CD4-positive, alpha-beta T cell treated with Interleukin-4 for 1 hour (primary cell): ENCODE results near the gene PCBP4.

Source experiments
- DNase-seq, 2 donors: peaks; one replicate each; pipeline ENCODE4 v3.0.0-alpha.2; 2020 to 2022

Gene PCBP4

GRCh38 chr3:51967384-51968169 lies at the start of gene PCBP4:
Gene PCBP4, minus strand, starts transcription at chr3:51967454. Its CDS starts 6,214 bp downstream, at chr3:51961240.
- DNase-seq, result peak in 1 of 2 donors; percentile 46

DNA sequence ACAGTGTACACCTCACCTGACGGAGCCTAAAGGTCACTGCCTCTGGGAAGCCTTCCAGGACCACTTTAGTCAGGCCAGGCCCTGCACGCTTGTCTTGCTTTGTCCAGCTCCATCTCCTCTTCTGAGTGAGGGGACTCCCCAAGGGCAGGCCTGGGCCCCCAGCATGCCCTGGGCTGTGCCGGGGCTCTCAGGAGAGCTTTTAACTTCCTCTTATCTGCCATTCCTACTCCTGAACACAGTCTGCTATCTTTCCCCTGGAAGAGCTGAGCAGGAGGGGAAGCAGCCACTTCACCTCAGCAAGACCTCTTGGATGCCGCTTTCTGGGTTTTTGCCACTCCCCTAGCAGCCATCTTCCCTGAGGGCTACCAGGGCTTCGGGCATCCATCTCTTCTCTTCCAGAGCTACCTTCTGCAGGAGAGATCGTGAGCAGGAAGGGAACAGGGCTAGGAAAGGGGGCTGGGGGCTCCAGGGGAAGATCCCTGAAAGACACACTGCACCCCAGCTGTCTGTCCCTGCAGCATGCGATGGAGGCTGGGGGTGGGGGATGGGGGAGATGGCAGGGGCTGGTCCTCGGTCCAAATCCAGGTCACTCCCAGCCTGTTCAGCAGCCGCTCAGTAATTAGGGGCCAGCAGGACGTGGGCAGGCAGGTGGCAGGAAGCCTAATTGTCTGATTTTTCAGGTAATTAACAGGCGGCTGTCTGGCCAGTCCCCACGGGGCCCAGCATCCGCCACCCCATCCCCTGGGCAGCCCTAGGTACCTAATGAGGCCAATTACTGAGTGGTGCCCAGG lies 48.4 kb upstream of the PCBP4 start:
- no peak for DNase-seq

GRCh38 chr3:52014613-52015012 lies 47.4 kb upstream of the PCBP4 start:
- no peak for DNase-seq

- no peak for DNase-seq
These were observed 46.7 kb upstream of the PCBP4 start for GRCh38 chr3:52013802-52014598.

GRCh38 chr3:52012699-52013098 lies 45.4 kb upstream of the PCBP4 start:
- no peak for DNase-seq

- DNase-seq, result no peak
These were observed 43.2 kb upstream of the PCBP4 start for GRCh38 chr3:52010431-52010830.

DNA sequence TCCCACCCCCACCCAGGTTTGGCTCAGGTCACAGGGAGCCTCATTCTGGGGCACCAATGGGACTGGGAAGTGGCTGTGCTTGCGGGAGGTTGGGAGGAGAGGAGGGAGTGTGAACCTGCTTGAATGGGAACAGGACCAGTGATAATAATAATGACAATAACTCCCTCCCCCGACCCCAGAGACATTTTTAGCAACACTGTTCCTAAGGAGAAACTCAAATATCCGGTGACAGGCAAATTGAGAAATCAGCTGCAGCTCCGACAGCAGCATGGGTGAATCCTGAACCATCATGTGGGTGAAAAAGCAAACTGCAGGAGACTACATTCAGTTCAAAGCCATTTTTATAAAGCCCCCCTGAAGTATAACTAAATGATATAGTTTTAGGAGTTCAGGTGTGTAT lies 40.0 kb upstream of the PCBP4 start:
- DNase-seq, result no peak

DNA sequence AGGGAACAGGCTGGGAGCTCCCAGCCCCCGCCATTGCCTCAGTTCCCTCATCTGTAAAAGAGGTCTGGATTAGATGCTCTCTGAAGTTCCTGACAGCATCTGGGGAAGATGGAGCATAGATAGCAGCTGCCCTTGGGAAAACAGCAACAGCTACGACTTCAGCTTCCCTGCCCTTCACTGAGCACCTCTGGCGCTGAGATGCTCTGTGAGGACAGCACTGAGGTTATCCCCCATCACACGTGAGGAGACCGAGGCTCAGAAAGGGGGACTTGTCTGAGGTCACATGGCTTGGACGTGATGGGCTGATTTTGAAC lies 39.5 kb upstream of the PCBP4 start:
- DNase-seq, result no peak

- no peak for DNase-seq
These were observed 39.0 kb upstream of the PCBP4 start for GRCh38 chr3:52006017-52006819.

GRCh38 chr3:52005571-52005986 lies 38.3 kb upstream of the PCBP4 start:
- DNase-seq, result no peak

DNA sequence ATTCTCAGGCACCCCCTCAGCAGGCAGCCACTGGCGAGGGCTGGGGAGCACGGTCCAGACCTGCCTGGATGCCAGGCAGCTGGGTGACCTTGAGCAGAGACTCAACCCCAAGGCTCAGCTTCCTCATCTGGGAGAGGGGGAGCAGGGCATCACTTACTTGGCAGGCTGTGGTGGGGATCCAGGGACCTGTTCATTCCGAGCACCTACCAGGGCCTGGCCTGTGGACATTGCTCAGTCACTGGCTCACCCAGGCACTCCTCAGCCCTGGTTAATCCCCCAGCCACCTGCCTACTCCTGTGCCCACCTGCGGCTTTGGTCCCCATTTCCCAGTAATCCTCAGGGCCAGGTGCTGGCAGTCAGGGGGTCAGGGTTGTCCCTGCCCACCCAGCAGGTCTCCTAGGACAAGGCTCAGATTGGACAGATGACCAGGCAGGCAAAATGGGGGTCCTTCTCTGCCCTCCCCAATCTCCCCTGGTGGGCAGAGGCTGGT lies 37.7 kb upstream of the PCBP4 start:
- DNase-seq, result no peak

GRCh38 chr3:52004163-52004787 lies 37.0 kb upstream of the PCBP4 start:
- no peak for DNase-seq

DNA sequence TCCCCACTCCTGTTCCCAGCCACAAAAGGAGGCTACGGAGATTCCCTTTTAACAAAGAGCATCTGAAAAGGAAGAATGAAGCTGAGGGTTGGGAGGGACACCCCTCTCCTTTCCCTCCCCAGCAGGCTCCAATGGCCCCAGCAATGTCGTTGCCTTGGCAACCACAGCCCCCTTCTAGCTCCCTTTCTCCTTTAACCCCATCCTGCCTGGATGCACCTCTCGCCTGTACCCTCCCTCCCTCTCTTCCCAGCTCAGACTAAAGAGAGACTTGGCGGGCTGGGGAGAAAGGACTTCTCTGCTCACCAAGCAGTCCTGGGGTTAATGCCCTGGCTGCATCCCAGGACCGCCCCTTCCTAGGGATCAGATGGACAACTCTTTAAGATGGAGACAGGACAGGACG lies 35.5 kb upstream of the PCBP4 start:
- DNase-seq, result no peak

DNA sequence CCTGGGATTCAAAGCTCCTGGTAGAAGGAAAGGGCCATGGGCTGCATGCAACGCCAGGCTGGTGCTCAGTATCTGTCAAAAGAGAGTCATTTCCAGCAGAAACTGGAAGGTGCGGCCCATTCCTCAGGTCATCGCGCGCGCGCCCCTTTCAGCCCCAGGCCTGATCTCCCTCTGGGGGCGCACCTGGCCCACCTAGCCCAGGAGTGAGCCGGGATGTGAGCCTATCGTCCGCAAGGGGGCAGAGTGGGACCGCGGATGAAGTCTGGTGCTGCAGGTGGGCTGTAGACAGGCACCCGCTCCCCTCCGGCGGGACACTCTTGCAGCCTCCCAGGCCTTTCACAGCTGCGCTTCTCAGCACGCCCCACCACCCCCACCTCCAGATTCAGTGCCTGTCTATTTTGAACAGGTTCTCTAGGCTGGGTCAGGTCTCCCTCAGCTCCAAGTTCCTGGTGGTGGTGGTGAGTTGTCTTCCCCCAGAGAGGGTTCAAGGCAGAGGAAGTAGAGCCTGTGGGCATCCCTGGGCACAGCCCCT lies 34.3 kb upstream of the PCBP4 start:
- peak; percentile 88 for DNase-seq

- DNase-seq, result no peak
These were observed 32.6 kb upstream of the PCBP4 start for GRCh38 chr3:51999846-52000245.

DNA sequence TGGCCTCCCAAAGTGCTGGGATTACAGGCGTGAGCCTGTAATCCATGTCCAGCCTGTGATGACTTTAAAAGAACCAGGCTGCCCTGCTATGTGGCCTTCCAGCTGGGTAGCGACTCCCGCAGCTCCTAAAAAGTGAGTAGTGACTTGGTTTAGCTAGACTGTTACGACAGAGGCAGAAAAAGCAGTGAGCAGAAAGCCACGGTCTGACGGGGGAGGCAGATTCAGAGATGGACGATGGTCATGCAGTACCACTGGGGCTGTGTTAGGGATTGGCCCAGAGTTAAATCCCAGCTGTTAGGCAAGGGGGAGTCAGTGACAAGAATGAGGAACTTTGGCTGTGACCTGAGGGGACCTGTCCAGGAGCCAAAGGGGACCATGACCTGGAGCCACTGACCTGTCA lies 31.5 kb upstream of the PCBP4 start:
- no peak for DNase-seq

DNA sequence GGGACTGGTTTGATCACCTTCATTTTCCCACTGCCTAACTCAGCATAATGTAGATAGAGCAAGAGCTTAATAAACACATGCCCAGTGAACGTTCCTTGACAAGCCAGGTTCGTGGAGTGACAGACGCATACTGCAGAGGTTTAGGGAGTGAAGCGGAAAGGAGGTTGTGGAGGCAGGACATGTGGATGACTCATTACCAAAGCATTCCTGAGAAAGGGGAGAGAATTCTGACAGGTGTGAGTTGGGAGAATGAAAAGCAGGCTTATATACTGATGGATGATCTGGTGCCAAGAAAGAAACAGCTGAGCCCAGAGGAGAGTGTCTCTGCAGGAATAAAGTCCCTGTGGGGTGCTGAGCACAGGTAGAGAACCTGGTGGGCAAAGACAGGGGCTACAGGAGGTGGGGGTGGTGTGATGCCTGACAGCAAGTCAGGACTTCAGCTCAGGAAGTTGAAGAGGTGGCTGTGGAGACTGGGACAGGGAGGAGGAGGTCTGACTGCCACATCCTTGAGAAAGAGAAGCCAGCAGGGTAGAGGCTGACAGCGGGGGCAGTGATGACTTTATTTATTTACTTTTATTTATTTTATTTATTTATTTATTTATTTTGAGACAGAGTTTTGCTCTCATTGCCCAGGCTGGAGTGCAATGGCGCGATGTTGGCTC lies 30.8 kb upstream of the PCBP4 start:
- no peak for DNase-seq

- DNase-seq, result no peak
These were observed 29.9 kb upstream of the PCBP4 start for GRCh38 chr3:51997172-51997571.

DNA sequence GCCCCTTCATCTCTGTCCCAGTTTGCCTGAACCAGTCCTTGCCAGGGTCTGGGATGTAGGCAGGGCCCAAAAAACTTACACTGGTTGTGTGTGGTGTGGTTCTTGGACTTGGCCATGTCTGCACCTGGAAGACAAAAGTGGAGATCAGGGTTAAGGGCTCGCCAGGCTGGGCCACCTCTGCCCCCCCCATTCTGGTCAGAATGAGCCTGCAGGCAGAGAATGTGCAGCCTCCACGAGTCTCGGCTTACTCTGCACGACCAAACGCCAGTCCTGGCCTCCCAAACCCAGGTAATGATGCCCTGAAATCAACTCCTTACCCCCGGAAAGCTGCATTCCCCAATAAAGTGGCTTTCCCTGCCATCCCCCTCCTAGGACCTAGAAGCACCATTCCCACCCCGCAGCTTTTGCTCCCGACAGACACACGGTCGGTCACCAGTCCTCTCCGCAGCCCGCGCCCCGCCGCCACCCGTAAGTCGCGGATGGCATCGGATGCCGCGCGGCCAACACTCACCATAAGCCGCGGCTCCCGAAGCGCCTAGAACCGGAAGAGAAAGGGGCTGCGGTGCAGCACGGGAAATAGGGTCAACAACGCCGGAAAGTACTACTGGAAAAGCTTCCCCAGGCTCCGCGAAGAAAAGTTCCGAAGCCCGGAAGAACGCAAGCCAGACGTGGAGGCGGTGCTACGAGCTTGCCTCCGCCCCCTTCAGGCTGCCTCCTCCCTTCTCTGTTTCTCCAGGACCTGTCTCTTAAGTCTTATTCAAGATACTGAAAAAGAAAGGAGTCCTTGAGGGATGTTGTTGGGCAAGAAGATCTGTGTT lies 28.3 kb upstream of the PCBP4 start, which contains the start of gene RPL29:
Gene RPL29 (minus strand): TSS at position 550 of the 818 bp plus-strand sequence. CDS start 434 bp downstream, at position 116.
- DNase-seq, result peak; percentile 94 to 96

DNA sequence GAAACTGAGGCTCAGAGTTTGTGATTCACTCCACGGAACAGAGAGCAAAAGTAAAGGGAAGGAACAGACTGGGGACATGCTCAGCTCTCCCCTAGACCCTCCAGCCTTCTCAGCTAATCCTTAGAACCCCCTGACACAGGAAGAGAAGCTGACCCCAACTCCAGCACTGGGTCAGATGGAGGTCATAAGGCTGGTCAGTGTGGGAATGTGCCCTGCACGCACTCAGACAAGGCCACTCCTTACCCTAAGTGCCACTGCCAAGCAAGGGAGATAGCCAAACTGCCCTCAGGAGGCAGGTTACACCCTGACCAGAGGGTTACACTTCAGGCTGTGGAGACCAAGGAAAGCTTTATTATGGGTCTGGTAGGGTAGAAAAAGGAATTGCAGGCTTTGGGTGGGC lies 27.3 kb upstream of the PCBP4 start:
- DNase-seq, result no peak
